HG02981 (cell line): Measurements from ENCODE around the gene TRIB2.

Source experiments
- ATAC-seq: cut with Tn5 transposase; IDR thresholded peaks from one replicate; pipeline ENCODE4 v1.9.1; 2021; ENCODE audit warnings: mild to moderate bottlenecking, moderate library complexity; ENCODE audit not compliant: unreplicated experiment

Gene TRIB2

DNA sequence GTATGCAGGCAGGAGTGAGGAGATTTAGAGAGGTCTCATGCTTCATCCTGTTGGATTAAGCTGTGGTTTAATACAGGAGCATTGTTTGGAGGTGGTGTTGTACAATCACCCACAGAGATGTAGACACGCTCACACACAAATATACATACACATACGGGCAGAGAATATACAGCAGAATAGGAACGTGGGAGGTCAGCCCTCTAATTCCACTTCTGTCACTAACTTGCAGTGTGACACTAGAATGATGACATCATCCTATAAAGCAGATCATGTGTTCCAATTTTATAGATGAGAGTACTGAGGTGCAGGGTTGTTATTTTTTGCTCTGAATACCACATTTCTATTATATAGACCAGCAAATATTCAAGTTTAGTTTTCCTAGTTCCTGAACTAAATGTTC, 54.4 kb downstream of the TRIB2 start:
- ATAC-seq = no peak

DNA sequence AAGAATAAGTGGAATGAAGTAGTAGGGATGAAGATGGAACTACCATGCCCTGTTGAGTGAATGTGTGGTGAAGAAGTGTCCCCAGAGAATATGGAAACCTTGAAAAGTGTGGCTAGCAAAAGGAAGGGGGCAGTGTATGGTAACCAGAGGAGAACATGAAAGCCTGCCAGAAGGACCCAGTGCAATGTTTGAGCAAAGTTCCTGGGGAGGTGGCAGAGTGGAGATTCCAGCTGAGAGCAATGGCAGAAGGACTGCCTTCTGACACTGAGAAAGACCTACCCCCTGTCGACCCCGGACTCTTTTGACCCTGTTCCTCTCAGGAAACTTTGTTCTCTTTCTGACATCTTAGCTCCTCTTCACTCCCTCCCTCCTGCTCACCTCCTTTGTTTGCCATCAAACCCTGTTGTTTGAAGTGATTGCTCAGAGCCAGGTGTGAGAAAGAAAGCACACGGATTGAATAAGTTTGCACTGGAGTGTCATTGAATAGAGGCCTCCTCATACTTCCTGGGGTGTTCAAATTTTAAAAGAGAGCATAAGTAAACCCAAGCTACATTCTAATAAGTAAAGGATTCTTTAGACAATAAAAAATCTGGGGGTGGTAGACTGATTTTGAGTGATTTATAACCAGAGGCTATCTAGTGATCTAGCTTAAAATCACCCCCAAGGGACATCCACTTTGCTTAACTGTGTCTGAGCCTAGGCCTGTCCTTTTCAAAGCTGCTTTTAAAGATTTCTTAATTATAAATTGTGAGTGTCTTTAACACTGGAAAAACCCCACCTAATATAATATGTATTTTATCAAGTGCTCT, 57.1 kb downstream of the TRIB2 start:
- ATAC-seq = no peak

DNA sequence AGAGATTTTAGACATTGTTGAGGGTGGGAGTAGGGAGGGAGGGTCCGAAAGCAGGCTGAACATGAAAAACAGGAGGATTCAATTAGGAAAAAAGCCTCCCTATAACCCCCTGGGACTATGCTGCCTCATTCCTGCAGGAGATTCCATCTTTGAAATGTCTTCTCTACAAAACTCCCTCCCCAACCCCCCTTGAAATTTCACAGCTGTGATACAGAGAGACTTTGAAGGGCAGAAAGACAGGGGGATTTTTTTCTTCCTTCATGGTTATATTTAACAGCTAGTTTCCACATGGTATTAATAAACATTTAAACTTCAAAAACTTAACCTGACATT, 57.6 kb downstream of the TRIB2 start:
- no peak for ATAC-seq

DNA sequence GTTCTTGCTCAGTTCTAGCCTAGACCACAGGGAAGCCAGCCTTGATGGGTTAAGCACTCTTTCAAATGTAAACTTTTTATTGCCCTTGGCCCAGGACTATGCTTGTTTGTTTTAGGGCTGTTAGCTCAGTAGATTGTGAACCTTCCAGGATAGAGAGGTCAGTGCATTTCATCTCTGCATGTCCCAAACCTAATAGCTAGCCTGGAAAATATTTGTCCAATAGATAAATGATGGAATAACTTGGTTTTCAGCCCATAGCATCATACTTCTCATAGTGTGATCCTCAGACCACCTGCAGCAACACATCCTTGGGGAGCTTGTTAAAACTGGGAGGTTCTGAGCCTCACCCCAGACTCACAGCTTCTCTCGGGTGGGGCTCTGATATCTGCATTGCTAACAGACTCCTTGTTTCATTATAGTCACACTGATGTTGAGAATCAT, 59.8 kb downstream of the TRIB2 start:
- no peak for ATAC-seq

DNA sequence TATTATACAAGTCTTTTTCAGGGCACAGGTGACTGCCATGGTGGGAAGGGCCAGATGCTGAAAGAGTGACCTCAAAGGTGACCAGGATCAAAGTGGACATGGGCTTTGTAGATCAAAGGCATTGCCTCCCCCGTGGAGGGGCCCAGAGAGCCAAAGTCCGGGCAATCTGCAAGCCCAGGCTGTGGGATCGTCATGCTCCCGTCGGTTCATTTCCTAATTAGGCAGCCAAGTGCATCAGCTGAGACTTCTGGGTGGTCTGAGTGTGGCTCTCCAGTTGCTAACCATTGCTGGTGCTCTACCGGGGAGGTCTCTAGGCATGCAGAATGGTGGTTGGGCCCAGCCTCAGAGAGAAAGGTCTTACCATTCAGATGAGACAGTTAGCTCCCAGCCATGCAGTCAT, 61.6 kb downstream of the TRIB2 start:
- ATAC-seq = no peak

- no peak for ATAC-seq
Measured at GRCh38 chr2:12778811-12779579, 62.3 kb downstream of the TRIB2 start.

DNA sequence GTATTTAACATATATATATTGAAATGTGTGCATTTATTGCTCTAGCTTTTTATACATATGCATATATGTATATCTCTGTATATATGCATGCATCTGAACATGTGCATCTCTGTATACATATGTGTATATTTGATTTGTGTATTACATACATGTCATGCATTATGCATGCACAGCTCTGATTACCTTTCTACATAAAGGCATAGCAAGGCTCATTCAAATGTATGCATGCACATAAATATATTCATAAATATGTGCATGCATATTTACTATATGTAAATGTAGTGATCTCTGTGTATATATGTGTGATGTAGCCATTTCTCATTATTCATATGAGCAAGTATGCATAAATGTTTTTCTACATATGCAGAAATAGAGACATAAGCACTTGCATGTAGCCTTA, 64.6 kb downstream of the TRIB2 start:
- ATAC-seq = no peak

DNA sequence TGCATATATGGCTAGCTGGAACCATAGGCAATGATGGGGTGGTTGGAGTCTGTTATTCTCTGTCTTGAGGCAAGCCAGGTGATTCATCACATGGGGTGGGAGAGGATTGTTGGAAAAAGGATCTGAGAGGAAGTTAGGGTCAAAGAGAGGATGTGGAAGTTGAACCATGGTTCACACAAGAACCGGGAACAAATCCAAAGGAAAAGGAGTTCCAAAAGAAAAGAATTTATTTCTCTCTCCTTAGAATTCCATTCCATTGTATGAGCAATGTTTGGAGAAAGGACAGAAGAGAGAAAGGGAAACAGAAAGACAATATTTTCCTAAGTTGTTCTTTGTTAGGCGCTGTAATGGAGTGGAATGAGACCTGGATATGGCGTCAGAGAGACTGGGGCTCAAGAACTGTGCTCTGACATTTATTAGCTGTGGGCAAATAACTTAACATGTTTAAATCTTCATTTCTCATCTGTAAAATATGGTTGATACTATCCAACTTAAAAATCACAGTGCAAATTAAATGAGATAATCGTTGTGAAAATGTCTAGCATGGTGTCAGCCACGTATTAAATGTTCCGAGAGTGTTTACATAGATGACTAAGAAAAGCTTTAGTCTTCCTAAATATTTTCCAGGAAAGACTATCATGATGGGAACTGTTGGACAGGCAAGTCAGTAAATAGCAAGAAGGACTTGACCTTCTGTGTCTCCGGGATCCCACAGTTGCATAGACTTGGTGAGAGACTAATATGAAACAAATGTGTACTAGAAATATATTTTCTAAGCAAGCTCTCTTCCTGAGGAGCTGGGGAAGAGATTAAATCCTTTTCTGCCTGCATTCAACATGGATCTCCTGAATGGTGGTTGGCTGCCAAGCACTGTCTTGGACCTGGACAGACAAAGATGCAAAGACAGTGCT, 71.4 kb downstream of the TRIB2 start:
- no peak for ATAC-seq

DNA sequence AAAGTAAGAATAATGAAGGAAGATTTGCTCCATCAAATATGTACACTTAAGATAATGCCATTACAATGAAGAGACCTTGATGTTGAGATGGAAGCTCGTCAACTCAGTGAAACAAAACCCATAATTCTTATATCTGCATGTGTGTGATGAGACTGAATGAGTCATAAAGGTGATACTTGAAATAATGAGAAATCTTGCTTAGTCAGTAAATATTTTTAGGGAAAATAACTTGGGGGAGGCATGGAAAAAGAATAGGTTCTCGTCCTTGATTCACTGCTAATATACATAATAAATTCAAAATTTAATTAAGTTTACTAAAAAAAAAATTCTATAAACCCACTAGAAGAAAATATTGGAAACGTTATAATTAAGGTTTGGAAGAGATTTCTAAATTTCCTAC, 75.2 kb downstream of the TRIB2 start:
- no peak for ATAC-seq
